GM12878 (cell line): ENCODE measurements around the gene CRTC3. TPM values are rescaled to one million over a fixed set of nuclear protein-coding genes. Genes with fewer than 3 reads are reported as not detected.

Source experiments
- ASH2L ChIP-seq: fragments of 300-600, 200-600 bp; sonication (generic); IDR thresholded peaks from 2 replicates; pipeline ENCODE4 v1.6.1; 2017; ENCODE audit warnings: low read depth, mild to moderate bottlenecking, borderline replicate concordance
- ATF7 ChIP-seq: fragments of 450-650 bp; IDR thresholded peaks from 2 replicates; pipeline ENCODE4 v1.6.1; 2016; ENCODE audit warnings: low read depth, mild to moderate bottlenecking
- BCL11A ChIP-seq: IDR thresholded peaks from 2 replicates; pipeline ENCODE4 v1.6.1; 2011; ENCODE audit warnings: low read depth, low read length
- CBFB ChIP-seq: IDR thresholded peaks from 2 replicates; pipeline ENCODE4 v1.6.1; 2016; ENCODE audit warnings: antibody characterized with exemption, low read depth
- CBX5 ChIP-seq: sonication (generic); IDR thresholded peaks from 2 replicates; pipeline ENCODE4 v1.6.1; 2016; ENCODE audit warnings: low read depth, moderate library complexity, mild to moderate bottlenecking, inconsistent platforms
- GABPA ChIP-seq: IDR thresholded peaks from 2 replicates; pipeline ENCODE4 v1.6.1; 2014; ENCODE audit warnings: antibody characterized with exemption, low read depth, mild to moderate bottlenecking, inconsistent platforms
- IKZF2 ChIP-seq, 2 experiments: fragments of 450-650 bp; IDR thresholded peaks; 2 replicates each; pipeline ENCODE4 v1.6.1; 2017; ENCODE audit warnings: mild to moderate bottlenecking in 2 of 2, moderate library complexity in 2 of 2
- MEF2B ChIP-seq: fragments of 450-650 bp; IDR thresholded peaks from 2 replicates; pipeline ENCODE4 v1.6.1; 2018; ENCODE audit warnings: mild to moderate bottlenecking, moderate library complexity; ENCODE audit not compliant: partially characterized antibody, poor library complexity, severe bottlenecking
- MXI1 ChIP-seq: fragments of 150-350 bp; IDR thresholded peaks from 2 replicates; pipeline ENCODE4 v1.6.1; 2011; ENCODE audit warnings: low read depth, mild to moderate bottlenecking, inconsistent platforms, low read length, improper control_type of control experiment
- NFXL1 ChIP-seq: fragments of 450-650 bp; IDR thresholded peaks from 2 replicates; pipeline ENCODE4 v1.6.1; 2017; ENCODE audit warnings: antibody characterized with exemption, mild to moderate bottlenecking, borderline replicate concordance
- RELA ChIP-seq: fragments of 450-650 bp; IDR thresholded peaks from 2 replicates; pipeline ENCODE4 v1.8.0; 2014; ENCODE audit warnings: borderline replicate concordance; ENCODE audit not compliant: partially characterized antibody
- SIN3A ChIP-seq: IDR thresholded peaks from 2 replicates; pipeline ENCODE4 v1.6.1; 2012; ENCODE audit warnings: low read depth, low read length, improper control_type of control experiment
- SMAD5 ChIP-seq: IDR thresholded peaks from 2 replicates; pipeline ENCODE4 v1.6.1; 2016; ENCODE audit warnings: antibody characterized with exemption, low read depth
- TAF1 ChIP-seq: IDR thresholded peaks from 2 replicates; pipeline ENCODE4 v1.6.1; 2011; ENCODE audit warnings: mild to moderate bottlenecking, low read depth, low read length, borderline replicate concordance
- TCF12 ChIP-seq: IDR thresholded peaks from 2 replicates; pipeline ENCODE4 v1.6.1; 2011; ENCODE audit warnings: low read depth, mild to moderate bottlenecking, low read length
- YY1 ChIP-seq: IDR thresholded peaks from 2 replicates; pipeline ENCODE4 v1.6.1; 2011; ENCODE audit warnings: low read depth, mild to moderate bottlenecking, low read length
- ZNF207 ChIP-seq: fragments of 450-650 bp; IDR thresholded peaks from 2 replicates; pipeline ENCODE4 v1.6.1; 2014; ENCODE audit warnings: antibody characterized with exemption, mild to moderate bottlenecking, borderline replicate concordance
- ZNF24 ChIP-seq: fragments of 450-650 bp; IDR thresholded peaks from 2 replicates; pipeline ENCODE4 v1.6.1; 2017; ENCODE audit warnings: antibody characterized with exemption, mild to moderate bottlenecking
- polyA plus RNA-seq, 11 experiments: library from polyadenylated mRNA; depleted of rRNA in 4 of 11; unstranded in 6 of 11; stranded (reverse) in 5 of 11; fragments of >200 nt; fragmentation: Nextera tagmentation in 4 of 11; fragmentation: Illumina TruSeq in 1 of 11; extraction: Ambion mirVana in 4 of 11; extraction: Trizol in 1 of 11; gene quantifications; 1 replicate in 1 of 11; 2 replicates in 10 of 11; pipeline versions ENCODE4 v1.2.1 to v1.2.3, GENCODE V29; 2011 to 2016; ENCODE audit warnings: inconsistent platforms in 2 of 11, missing spikeins in 2 of 11, low read depth in 1 of 11
- total RNA-seq, 4 experiments: library from RNA; depleted of rRNA in 3 of 4; stranded (reverse); fragments of >200 nt in 3 of 4; fragmentation: Illumina TruSeq in 1 of 4; extraction: Trizol in 1 of 4; gene quantifications; 2 replicates each; pipeline versions ENCODE4 v1.2.1 to v1.2.3, GENCODE V29; 2013 to 2021
- TF ChIP-seq, protein P1 (sequence below): IDR thresholded peaks from 2 replicates; pipeline ENCODE4 v1.6.1; 2011; ENCODE audit warnings: mild to moderate bottlenecking, low read depth, low read length, moderate library complexity; ENCODE audit not compliant: insufficient replicate concordance
- TF ChIP-seq, protein P2 (sequence below): fragments of 450-650 bp; IDR thresholded peaks from 2 replicates; pipeline ENCODE4 v1.6.1; 2017; ENCODE audit warnings: low read depth, mild to moderate bottlenecking, moderate library complexity
- TF ChIP-seq, protein P3 (sequence below): IDR thresholded peaks from 2 replicates; pipeline ENCODE4 v1.6.1; 2011; ENCODE audit warnings: low read depth, low read length, improper control_type of control experiment, borderline replicate concordance
- TF ChIP-seq, protein P4 (sequence below): fragments of 450-650 bp; IDR thresholded peaks from 2 replicates; pipeline ENCODE4 v1.6.1; 2016; ENCODE audit warnings: mild to moderate bottlenecking
- TF ChIP-seq, protein P5 (sequence below): IDR thresholded peaks from 2 replicates; pipeline ENCODE4 v1.6.1; 2011; ENCODE audit warnings: low read depth, mild to moderate bottlenecking, low read length, moderate library complexity, borderline replicate concordance; ENCODE audit errors: extremely low read depth

The CRTC3 gene
- total and polyA plus RNA-seq, 10 of the 15 experiments (the other 5 are each of a cell fraction or from before 2014, with no cell fraction given) = 3.5 to 36.9 (median 18.9) TPM

DNA sequence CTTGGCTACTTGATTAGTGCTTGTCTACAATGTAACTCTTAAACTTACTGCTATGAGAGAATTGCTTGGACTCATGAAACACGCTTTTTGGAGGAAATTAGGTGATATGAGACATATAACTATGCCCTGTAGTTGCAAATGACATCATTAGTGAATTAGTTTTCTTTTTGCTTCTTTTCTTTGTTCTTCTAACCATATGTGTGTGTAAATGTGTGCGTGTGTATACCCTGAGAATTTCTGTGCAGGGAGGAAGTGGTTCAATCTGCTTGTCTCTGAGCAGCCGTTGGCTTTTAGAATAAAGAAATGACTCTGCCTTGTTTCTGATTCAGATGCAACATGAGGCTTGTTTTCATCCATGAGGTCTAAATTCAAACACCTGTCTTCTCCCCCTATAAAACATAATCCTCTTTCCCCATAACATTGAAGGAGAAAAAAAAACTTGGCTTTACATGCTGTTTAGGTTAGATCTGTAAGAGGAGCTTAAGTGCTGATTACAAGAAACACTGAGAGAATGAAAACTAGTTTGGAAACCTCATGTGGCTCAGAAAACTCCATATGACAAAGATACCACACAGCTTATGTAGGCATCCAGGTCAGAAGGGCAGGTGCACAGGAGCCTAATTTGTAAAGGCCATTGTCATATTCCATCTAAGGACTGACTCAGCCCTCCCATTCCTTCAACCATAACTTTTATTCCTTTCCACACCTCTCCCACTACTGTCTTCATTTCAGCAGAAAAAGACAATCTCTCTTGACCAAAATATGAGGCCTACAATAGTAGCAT is 156.9 kb downstream of the CRTC3 start (continued):
- TF ChIP-seq CBX5 = peak; percentile 92
- peak; percentile 89 for TF ChIP-seq BCL11A
- no peak for TF ChIP-seq RELA
- no peak for TF ChIP-seq SIN3A
- peak; percentile 91 for TF ChIP-seq TCF12
- peak; percentile 78; the same call in 1 of the 2 replicates for TF ChIP-seq CBFB
- TF ChIP-seq ZNF24 = peak; percentile 60
- no peak for TF ChIP-seq NFXL1
- TF ChIP-seq TAF1 = peak; percentile 52; the same call in 1 of the 2 replicates
- peak; percentile 72 for TF ChIP-seq GABPA
- TF ChIP-seq, protein P1, sequence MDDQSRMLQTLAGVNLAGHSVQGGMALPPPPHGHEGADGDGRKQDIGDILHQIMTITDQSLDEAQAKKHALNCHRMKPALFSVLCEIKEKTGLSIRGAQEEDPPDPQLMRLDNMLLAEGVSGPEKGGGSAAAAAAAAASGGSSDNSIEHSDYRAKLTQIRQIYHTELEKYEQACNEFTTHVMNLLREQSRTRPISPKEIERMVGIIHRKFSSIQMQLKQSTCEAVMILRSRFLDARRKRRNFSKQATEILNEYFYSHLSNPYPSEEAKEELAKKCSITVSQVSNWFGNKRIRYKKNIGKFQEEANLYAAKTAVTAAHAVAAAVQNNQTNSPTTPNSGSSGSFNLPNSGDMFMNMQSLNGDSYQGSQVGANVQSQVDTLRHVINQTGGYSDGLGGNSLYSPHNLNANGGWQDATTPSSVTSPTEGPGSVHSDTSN = no peak
- peak; percentile 59; the same call in 1 of the 2 replicates for TF ChIP-seq YY1
- TF ChIP-seq, protein P2, sequence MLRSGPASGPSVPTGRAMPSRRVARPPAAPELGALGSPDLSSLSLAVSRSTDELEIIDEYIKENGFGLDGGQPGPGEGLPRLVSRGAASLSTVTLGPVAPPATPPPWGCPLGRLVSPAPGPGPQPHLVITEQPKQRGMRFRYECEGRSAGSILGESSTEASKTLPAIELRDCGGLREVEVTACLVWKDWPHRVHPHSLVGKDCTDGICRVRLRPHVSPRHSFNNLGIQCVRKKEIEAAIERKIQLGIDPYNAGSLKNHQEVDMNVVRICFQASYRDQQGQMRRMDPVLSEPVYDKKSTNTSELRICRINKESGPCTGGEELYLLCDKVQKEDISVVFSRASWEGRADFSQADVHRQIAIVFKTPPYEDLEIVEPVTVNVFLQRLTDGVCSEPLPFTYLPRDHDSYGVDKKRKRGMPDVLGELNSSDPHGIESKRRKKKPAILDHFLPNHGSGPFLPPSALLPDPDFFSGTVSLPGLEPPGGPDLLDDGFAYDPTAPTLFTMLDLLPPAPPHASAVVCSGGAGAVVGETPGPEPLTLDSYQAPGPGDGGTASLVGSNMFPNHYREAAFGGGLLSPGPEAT = peak; percentile 65
- no peak; the same call in 1 of the 2 replicates for TF ChIP-seq SMAD5
- TF ChIP-seq, protein P3, sequence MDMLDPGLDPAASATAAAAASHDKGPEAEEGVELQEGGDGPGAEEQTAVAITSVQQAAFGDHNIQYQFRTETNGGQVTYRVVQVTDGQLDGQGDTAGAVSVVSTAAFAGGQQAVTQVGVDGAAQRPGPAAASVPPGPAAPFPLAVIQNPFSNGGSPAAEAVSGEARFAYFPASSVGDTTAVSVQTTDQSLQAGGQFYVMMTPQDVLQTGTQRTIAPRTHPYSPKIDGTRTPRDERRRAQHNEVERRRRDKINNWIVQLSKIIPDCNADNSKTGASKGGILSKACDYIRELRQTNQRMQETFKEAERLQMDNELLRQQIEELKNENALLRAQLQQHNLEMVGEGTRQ = no peak
- TF ChIP-seq IKZF2 (IDR thresholded peaks at IDR 0.05) = peak; percentile 35 to 80; a peak in 1 of 4 replicates
- TF ChIP-seq, protein P4, sequence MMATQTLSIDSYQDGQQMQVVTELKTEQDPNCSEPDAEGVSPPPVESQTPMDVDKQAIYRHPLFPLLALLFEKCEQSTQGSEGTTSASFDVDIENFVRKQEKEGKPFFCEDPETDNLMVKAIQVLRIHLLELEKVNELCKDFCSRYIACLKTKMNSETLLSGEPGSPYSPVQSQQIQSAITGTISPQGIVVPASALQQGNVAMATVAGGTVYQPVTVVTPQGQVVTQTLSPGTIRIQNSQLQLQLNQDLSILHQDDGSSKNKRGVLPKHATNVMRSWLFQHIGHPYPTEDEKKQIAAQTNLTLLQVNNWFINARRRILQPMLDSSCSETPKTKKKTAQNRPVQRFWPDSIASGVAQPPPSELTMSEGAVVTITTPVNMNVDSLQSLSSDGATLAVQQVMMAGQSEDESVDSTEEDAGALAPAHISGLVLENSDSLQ = no peak
- 0 out of 2 replicates have a peak, but pooled peaks have one; percentile 82 for TF ChIP-seq ASH2L
- no peak; the same call in 1 of the 2 replicates for TF ChIP-seq MXI1
- TF ChIP-seq, protein P5, sequence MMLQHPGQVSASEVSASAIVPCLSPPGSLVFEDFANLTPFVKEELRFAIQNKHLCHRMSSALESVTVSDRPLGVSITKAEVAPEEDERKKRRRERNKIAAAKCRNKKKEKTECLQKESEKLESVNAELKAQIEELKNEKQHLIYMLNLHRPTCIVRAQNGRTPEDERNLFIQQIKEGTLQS = no peak
- TF ChIP-seq ATF7 = peak; percentile 99
- TF ChIP-seq ZNF207 = no peak
- peak; percentile 85 for TF ChIP-seq MEF2B
